ENCODE data around the gene ANKRD23.

Gene ANKRD23

DNA sequence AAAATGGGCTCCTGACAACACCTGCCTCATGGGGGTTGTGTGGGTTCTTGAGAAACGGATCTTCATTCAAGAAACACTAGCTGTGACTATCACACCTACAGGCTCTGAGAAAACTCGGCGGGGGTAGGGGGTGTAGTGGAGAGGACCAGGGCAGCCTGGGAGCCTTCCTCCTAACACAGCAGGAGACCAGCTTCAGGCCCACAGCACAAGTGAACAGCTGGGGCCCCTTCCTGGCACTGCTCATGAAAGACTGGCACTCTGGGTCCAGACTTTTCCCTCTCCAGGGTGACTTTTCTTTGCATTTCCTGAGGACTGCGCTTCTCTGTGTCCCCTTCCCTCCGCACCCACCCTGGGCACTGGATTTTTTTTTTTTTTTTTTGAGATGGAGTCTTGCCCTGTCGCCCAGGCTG lies 33.2 kb upstream of the ANKRD23 start:
- DNase-seq: no peak

DNA sequence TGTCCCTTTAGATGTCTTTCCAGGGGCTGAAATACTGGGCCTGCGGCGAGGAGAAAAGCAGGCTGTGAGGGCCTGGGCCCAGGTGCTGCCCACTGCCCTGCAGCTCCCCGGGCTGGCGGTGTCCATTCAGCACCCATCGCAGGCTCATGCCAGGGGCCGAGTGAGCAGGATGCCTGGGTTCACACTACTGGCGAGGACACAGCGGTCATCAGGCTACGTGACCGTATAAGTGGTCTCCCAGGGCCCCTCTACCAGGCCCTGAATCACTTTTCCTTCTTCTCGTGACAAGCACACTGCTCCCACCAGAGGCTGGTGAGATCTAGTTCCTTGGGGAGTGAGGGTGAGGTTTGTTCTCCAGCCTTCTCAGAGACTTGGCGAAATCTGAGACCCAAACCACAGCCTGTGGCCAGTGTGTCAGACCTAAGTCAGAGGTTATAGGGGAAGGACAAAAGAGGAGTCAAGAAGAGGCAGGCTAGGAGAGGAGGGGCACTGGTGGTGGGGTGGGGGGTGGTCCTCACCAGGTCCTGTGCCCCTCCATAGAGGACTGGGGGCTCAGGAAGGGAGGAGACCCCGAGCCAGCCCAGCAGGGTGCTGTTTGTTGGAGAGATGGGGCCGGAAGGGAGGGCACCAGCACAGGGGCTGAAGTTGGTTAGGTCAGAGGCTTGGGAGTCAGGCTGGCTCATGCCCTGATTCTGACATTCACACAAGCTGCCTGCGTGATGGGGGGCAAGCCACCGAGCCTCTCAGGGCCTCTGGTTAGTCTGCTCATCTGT lies 32.6 kb upstream of the ANKRD23 start:
- DNase-seq: no peak

DNA sequence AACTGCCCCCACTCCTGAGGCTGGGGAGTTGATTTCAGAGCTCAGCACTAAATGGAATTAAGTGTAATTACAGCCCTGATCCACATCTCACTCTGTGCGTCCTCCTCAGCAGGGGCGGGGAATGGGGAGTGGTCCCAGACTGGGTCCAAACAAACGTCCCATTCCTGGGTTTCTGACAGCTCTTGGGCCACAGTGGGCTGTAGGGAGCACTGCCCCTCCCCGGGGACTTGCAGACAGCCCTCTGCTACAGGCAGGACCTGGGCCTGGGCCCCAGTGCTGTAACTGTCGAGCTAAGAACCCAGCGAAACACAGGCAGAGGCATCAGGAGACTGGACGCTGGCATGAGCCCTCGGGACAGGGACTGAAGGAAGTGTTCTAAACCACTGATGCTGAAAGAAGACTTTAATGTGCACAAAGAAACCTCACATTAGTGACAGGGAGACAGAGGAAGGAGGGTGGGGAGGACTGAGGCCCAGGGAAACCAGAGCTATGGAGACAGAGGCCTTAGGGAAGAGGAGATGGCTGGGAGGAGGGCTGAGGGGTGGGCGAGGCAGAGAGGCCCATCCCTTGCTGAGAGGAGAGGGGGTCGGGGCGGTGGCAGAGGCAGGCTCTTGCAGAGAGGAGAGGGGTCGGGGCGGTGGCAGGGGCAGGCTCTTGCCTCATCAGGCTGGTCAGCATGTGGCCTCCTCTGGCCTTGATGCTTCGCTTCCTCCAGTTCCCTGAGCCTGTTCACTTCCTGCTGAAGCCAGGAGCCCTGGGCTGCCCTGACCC lies 31.9 kb upstream of the ANKRD23 start:
- DNase-seq: no peak

DNA sequence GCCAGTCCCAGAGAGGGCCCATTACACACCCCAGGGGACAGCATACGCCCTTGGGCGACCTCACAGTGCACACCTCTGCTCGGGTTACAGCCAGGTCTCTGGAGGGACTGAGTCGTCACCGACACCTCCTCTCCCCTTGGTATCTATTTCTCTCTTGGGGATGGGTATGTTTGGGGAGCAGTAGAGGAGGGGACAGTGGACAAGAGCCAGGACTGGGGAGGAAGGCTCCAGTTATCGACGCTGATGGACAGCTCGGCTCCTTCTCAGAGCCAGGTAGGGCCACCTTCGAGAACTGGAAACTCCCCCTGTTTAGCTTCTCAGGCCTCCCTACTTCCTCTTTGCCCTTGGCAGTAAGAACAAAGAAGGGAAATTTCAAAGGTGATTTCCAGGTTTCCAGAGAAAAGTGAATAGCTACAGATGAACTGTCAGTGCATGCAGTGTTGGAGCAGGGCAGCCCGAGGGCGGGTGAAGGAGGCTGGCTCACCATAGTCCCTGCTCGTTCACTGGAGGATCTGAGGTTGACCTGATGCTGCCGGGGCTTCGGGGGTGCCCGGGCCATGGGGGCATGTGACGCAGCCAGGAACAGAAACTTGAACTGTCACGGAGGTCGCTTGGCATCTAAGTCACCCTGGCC lies 30.5 kb upstream of the ANKRD23 start:
- no peak for DNase-seq

DNA sequence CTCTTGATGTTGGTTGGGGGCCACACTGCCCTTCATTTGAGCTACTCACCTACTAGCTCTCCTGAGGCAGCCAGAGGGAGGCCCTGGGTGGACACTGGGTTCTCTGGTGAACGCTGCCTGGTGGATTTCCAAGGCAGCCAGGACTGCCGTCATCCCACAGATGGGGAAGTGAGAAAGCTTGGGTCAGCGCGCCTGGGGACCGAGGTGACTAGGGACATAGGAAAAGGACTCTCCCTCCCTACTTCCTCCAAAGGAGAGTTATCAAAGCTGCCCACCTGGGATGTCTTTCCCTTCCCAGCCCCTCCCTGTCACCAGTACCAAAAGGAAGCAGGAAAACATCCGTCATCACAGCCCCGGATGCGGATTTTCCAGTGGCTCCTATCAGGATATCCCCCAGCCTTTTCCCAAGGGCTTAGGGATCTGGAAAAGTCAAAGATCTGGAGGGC lies 29.9 kb upstream of the ANKRD23 start:
- DNase-seq: peak; percentile 24 to 52

DNA sequence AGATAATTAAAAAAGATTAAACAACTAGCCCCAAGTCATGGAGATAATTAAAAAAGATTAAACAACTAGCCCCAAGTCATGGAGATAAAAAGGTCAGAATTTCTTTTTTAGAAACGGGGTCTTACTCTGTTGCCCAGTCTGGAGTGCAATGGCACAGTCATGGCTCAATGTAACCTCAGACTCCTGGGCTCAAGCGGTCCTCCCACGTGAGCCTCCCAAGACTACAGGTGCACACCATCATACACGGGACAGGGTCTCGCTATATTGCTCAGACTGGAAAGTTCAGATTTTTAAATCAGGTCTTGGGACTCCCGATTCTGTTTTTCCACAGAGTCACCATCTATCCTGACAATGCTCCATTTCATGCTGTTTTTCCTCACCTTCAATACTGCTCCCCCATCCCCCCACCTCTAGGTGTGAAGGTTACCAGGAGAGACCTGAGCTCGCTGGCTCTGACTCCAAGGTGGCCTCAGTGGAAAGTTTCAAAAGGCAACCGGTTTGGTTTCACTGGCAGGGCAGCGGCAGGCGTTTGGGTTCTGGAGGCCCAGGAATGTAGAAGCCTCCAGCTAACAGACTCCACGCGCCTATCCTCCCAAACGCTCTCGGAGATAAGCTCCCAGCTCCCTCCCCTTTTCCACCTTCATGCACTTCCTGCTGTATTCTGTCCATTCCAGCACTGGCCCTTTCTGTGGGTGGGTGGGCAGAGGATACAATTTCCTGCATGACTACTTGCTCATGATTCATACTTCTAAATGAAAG lies 28.9 kb upstream of the ANKRD23 start:
- DNase-seq: no peak

DNA sequence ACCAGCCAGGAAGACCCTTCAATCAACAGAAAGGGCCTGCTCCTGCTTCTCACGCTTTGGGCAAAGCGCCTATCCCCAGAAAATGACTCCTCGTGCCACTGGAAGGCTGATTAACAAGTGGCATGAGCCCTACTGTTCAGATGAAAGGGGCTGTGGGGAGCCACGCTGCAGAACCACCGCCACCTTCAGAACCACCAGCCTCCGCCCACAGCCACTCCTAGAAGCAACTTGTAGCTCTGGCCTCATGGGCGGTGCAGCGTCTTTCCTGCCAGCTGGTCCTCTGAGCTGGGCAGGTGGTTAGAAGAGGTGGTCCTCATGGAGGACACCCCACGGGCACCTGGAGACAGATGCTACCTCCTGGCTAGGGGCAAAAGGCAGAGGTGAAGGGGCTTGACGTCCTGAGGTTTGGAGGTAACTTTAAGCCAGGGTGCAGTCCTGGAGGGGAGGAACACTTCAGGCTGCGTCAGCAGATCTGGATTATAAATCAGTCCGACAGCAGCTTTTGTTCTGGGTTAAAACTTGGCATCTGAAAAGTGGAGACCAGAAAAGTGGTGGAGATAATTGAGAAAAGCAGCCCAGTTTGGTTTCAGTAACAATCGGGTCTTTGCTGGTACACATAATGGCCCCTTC lies 26.9 kb upstream of the ANKRD23 start:
- DNase-seq: peak; percentile 68 to 80

DNA sequence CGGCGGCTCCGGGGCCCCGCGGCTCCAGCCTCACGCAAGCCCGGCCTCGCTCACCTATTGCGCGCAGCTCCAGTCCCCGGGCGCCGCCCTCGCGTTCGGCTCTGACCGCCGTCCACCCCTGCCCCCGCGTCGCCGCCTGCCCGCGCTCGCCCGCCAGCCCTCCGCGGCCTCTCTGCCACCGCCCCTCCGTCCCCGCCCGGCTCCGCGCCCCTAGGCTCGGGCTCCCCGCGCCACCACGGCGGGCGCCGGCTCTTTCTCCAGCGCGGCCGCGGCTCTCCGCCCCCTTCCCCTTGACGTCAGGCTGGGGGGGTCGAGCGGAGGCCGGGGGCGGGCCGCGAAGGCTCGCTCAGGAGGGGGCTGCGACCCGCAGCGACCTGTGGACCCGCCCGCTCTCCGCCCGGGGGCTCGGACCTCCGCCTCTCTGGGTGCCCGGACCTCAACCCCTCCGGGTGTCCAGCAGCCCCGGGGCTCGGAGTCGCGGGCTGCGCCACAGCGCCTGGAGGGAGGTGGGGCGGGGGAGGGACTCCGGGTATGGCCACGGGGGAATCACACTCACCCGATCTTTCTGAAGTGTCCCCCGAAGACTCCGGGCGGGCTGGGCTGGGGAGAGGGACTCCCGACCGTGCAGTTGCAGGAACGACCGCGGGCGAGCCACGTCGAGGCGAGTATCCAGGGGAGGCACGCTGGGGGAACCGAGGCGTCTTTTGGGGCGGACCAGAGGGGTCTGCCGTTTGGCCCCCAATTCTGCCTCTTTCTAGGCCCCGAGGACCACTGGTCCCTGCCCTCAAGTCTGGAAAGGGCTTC lies 26.2 kb upstream of the ANKRD23 start, which contains the start of gene SEMA4C:
Gene SEMA4C, minus strand, starts transcription at position 259 of the 804 bp plus-strand sequence. CDS start 2,194 bp downstream, outside the sequence.
- peak; percentile 60 to 76 for DNase-seq

DNA sequence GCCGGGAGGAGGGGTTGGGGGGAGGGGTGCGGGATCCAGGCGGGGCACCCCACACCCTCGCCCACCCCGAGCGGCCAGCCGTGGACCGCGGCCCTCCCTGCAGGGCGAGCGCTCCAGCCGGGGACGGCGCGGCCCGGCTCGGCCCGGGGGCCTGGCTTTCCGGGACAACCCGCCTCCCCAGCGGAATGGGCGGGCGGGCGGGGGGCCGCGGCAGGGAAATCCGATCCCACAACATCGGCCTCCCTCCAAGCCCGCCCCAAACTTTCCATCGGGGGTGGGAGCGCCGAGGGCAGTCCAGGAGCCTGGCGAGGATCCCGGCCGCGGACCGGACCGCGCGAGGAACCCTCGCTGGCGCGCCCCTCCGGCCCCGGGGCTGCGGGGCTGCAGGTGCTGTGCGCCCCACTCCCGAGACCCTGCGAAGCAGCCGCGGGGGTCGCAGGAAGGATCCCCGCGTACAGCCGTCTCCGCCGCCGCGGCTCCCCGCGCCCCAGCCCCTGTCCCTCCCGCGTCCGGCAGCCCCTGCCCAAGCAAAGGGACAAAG lies 25.5 kb upstream of the ANKRD23 start:
- DNase-seq: peak in 1 of 2 donors; percentile 74

DNA sequence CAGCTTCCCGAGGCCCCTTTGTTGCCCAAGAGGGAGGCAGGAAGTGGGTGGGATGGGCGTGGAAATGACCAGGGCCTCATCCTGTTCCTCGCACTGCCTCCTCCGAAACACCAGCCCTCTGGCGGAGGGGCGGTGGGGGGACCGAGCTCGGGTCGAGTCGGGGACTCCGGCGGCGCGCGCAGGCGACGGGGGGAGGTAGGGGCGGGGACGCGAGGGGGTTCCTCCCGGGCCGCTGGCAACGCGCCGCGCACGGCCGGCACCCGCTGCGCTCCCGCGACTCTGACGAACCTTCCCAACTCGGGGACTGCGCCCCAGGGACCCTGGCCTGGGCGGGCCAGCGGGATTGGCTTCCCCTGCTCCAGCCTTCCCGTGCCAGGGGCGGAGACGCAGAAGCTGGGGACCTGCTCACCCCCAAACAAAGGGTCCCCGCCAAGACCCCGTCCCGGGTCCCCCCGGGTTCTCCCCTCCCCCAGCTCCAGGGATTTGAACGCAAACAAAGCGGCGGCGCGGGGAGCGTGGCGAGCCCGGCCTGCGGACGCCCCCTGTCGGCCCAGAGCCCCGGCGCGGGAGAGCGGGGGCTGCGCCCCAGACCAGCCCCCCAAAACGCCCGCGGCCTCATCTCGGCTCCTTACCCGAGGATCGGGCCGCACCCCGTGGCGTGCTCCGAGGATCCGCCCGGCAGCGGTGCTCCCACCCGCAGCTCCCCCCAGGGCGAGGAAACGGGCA lies 24.9 kb upstream of the ANKRD23 start:
- DNase-seq: peak; percentile 39 to 74

DNA sequence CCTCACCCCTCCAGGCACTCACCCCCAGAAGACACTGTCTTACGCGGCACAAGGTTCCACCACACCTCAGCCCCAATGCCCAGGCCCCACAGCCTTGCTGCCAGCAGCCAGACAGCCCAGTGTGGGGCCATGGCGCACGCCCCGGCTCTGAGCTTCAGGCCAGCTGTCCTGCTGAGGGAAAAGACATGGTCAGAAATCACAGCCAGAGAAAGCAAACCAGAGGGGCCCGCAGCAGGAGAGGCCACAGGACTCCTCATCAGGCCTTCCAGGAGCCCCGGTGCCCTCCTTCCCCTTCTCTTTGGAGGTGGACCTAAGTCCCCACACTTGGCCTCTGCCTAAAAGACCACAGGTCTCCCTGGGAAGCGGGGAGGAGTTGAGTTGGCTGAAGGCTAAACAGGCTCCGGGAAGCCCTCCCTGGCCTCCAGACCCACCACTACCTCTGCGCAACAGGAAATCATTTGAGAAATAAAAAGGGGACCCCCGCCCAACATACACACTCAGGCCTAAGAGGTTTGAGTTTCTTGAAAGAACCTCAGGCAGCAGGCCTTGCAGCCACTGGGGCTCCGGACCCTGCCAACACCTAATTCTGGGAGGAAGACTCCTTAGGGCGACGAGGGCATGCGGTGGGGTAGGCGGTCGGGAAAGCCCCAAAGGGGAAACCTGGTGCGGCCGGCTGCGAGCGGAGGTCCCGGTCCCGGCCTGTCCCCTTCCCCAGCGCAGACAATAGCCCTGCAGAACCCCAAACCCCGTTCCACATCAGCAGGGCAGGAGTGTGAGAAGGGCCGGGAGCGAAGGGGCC lies 24.1 kb upstream of the ANKRD23 start:
- peak in 1 of 2 donors; percentile 13 for DNase-seq

DNA sequence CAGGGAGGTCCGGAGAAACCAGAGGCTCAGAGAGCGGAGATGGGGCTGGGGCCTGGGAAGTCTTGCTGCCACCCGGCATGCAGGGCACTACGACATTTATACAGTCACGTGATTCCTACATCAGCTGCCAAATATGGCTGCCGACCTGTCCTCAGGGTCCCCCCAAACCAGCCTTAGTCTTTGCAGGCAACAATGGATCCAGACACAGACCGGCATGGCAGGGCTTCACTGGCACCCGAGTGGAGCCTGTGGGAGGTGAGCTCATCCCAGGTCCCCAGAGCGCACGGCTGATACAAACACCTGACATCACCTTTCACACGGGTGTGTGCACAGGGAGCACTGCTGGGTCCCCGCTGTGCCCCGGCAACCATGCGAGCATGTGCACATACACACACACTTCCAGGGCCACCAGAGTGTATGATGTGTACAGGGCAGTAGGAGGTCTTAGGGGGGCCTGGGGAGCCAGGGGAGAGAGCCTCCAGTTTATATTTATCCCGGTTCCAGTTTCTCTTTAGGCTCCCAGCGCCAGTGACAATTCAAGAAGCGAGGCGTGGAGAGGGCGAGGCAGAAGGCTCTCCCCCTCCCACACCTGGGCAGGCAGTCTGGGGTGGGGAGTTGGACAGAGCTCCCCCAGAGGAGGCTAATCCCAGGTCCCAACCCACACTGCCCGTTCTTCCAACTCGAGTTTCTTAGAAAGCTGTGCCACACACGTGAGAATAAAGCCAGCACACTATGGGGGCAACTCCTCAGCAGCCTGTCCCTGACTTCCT lies 23.4 kb upstream of the ANKRD23 start:
- DNase-seq: no peak

DNA sequence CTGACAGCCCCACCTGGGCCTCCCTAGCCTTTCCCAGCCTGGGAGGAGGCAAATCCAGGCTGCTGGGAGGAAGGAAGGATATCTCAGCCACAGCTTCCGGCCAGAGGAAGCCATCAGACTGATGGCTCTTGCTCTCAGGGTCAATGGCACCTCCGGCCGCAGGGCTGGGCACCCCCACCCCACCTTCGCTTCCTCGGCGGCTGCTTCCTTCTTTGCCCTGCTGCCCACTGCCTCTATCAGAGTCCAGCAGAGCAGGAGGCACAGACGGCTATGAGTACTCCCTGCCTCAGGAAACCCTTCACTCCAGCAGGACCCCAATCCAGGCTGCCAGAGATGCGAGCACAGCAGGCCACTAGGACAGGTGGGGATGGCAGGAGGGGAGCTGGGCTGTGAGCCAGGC lies 22.8 kb upstream of the ANKRD23 start:
- DNase-seq: peak in 1 of 2 donors; percentile 12

DNA sequence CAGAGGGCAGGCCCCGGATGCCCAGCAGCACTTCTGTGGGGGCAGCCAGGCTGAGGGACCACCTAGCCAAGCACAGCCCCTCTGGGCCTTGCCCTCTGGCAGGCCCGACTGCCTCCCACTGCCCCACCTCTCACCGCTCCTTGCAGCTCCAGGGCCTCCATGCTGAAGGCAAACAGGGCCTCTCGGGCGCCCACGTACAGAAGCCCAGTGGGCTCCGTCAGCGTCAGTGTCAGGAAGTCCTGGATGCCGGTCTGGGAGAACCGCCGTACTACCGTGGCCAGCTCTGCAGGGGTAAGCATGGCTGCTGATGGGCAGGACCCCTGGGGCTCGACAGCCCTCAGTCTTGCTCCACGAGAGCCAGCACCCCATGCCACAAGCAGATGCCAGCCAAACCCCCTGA lies 22.3 kb upstream of the ANKRD23 start:
- DNase-seq: no peak

DNA sequence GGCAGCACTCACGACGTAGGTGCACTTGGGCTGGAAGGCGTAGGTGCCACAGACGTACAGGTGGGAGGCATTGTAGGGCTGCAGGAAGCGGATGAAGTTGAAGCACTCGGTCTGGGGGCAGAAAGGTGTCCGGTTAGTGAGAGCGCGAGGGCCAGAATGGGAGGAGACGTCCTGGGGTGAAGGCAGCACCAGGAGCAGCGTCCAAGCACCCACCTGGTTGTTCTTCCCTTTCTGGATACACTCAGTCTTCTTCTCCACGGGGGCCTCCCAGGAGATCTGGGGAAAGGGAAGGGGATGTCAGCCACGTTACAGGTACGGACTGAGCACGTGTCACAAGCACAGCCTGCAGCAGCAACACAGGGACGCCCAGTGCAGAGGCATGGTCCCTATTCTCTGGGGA lies 21.8 kb upstream of the ANKRD23 start:
- no peak for DNase-seq

DNA sequence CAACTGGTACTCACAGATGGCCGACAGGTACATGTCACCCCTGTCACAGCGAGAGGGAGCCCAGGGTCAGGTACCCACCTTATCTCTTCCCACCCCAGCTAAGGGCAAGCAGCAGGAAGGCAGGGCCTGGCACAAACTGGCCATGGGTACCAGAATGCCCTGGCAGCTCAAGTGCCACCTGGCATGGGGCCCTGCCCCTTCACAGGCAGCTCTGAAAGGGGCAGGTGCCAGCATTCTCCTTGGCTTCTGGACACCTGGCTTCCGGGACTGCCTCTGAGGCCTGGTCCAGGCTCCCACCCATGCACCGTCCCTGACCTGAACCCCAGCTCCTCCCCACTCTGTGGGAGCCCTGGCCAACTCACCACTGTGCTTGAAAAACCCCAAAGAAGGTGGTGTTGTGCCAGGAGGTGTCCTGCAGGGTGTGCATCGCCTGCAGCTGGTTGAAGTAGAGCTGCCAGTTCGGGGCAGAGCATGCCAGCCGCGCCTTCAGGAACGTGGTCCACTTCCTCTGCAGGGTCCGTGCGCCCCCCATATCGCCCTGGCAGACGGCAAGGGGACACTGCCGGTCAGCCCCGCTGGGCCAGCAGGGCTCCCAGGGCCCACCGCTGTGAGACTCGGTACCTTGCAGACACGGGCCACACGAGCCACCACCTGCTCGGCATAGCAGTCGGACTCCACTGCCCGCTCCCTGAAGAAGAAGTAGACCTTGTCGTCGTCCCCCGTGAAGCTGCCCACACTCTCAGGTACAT lies 20.7 kb upstream of the ANKRD23 start:
- no peak for DNase-seq

DNA sequence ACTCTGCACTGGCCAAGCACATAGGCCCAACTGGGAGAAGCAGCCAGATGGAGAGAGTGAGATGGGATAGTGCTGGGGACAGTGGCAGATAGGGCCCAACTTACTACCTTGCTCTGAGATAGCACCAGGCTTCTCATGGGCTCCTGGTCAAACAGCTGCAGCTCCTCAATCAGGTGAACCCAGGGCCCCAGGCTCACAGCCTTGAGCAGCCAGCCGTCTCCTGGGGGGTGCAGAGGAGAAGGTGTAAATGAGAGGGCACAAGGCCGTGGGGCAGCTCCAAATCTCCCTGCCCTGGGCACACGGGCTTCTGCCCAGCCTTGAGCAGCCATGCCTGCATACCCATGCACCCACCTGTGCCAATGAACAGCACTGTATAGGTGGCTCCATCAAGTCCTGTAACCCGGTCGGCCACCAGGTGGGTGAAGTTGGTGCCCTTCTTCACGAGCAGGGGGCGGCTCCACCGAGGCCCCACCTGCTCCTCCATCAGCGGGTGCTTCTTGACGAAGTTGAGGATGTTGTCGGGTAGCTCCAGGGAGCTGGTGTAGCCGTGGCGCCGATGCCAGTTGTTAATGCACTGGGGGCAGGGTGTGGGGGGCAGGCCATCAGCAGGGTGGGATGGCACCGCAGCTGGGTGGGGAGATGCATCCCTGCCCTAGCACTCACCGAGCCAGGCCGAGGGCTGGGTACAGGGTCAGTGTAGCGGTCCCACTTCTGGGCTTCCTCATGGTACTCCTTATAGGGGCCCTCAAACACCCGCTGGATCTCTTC lies 19.9 kb upstream of the ANKRD23 start:
- no peak for DNase-seq
